GM12878 (cell line): ENCODE results near the gene TRIM63. TPM values are rescaled to one million over a fixed set of nuclear protein-coding genes. Genes with fewer than 3 reads are reported as not detected.

Source experiments
- polyA plus RNA-seq, 11 experiments: library from polyadenylated mRNA; depleted of rRNA in 4 of 11; unstranded in 6 of 11; stranded (reverse) in 5 of 11; fragments of >200 nt; fragmentation: Nextera tagmentation in 4 of 11; fragmentation: Illumina TruSeq in 1 of 11; extraction: Ambion mirVana in 4 of 11; extraction: Trizol in 1 of 11; gene quantifications; 1 replicate in 1 of 11; 2 replicates in 10 of 11; pipeline versions ENCODE4 v1.2.1 to v1.2.3, GENCODE V29; 2011 to 2016; ENCODE audit warnings: inconsistent platforms in 2 of 11, missing spikeins in 2 of 11, low read depth in 1 of 11
- small RNA-seq: library from RNA; depleted of rRNA; stranded (forward); fragments of <200 nt; gene quantifications from one replicate; pipeline ENCODE3, GENCODE V24; 2014
- total RNA-seq, 4 experiments: library from RNA; depleted of rRNA in 3 of 4; stranded (reverse); fragments of >200 nt in 3 of 4; fragmentation: Illumina TruSeq in 1 of 4; extraction: Trizol in 1 of 4; gene quantifications; 2 replicates each; pipeline versions ENCODE4 v1.2.1 to v1.2.3, GENCODE V29; 2013 to 2021

TRIM63 gene
- total and polyA plus RNA-seq, 10 of the 15 experiments (the other 5 are each of a cell fraction or from before 2014, with no cell fraction given): not detected

Small RNAs within 50 kb of the gene (small RNA-seq; reads per million reads assigned to genes)
- gene RF00283 (not detected), gene RF00492 (not detected)

Other genes starting within 250 kb of the TRIM63 start
Only the 7 nearest of the 17 such genes appear.
- gene PAFAH2, start 69.6 kb downstream of the TRIM63 start, total RNA-seq (2014; rRNA removed): 4.9 and 5.2 TPM in 2 replicates
- gene PAFAH2, start 69.6 kb downstream of the TRIM63 start, total RNA-seq (2014; rRNA removed; fragmentation: Illumina TruSeq; extraction: Trizol): 5.9 and 6.8 TPM in 2 replicates
- gene PAFAH2, start 69.6 kb downstream of the TRIM63 start, total RNA-seq (2021): 5.0 and 6.6 TPM in 2 replicates
- gene PAFAH2, start 69.6 kb downstream of the TRIM63 start, polyA plus RNA-seq (2011; rRNA removed): 9.5 and 9.6 TPM in 2 replicates
- gene PAFAH2, start 69.6 kb downstream of the TRIM63 start, polyA plus RNA-seq (2014; fragmentation: Illumina TruSeq; extraction: Trizol): 5.3 and 6.5 TPM in 2 replicates
- 1 to 10 TPM; 3.0 to 4.0 TPM for gene PAFAH2, start 69.6 kb downstream of the TRIM63 start, polyA plus RNA-seq (2014; fragmentation: Nextera tagmentation; extraction: Ambion mirVana)
- gene PAFAH2, start 69.6 kb downstream of the TRIM63 start, polyA plus RNA-seq (2014; rRNA removed): 6.9 and 7.0 TPM in 2 replicates
- 1 to 10 TPM; 6.5 to 7.7 TPM for gene PAFAH2, start 69.6 kb downstream of the TRIM63 start, polyA plus RNA-seq (2016; fragmentation: Nextera tagmentation; extraction: Ambion mirVana)
- not detected in 2 replicates for gene EXTL1, start 45.9 kb downstream of the TRIM63 start, total RNA-seq (2014; rRNA removed)
- gene EXTL1, start 45.9 kb downstream of the TRIM63 start, total RNA-seq (2014; rRNA removed; fragmentation: Illumina TruSeq; extraction: Trizol): not detected in 2 replicates
- gene EXTL1, start 45.9 kb downstream of the TRIM63 start, total RNA-seq (2021): not detected in 2 replicates
- not detected in 2 replicates for gene EXTL1, start 45.9 kb downstream of the TRIM63 start, polyA plus RNA-seq (2011; rRNA removed)
- gene EXTL1, start 45.9 kb downstream of the TRIM63 start, polyA plus RNA-seq (2014; fragmentation: Illumina TruSeq; extraction: Trizol): not detected in 2 replicates
- not detected for gene EXTL1, start 45.9 kb downstream of the TRIM63 start, polyA plus RNA-seq (2014; fragmentation: Nextera tagmentation; extraction: Ambion mirVana)
- gene EXTL1, start 45.9 kb downstream of the TRIM63 start, polyA plus RNA-seq (2014; rRNA removed): not detected in 2 replicates
- gene EXTL1, start 45.9 kb downstream of the TRIM63 start, polyA plus RNA-seq (2016; fragmentation: Nextera tagmentation; extraction: Ambion mirVana): not detected
- gene SLC30A2, start 21.5 kb downstream of the TRIM63 start, total RNA-seq (2014; rRNA removed): not detected in 2 replicates
- not detected in 2 replicates for gene SLC30A2, start 21.5 kb downstream of the TRIM63 start, total RNA-seq (2014; rRNA removed; fragmentation: Illumina TruSeq; extraction: Trizol)
- gene SLC30A2, start 21.5 kb downstream of the TRIM63 start, total RNA-seq (2021): 0.13 TPM in 1 of 2 replicates, not detected in the other
- gene SLC30A2, start 21.5 kb downstream of the TRIM63 start, polyA plus RNA-seq (2011; rRNA removed): not detected in 2 replicates
- not detected in 2 replicates for gene SLC30A2, start 21.5 kb downstream of the TRIM63 start, polyA plus RNA-seq (2014; fragmentation: Illumina TruSeq; extraction: Trizol)
- not detected for gene SLC30A2, start 21.5 kb downstream of the TRIM63 start, polyA plus RNA-seq (2014; fragmentation: Nextera tagmentation; extraction: Ambion mirVana)
- gene SLC30A2, start 21.5 kb downstream of the TRIM63 start, polyA plus RNA-seq (2014; rRNA removed): not detected in 2 replicates
- not detected for gene SLC30A2, start 21.5 kb downstream of the TRIM63 start, polyA plus RNA-seq (2016; fragmentation: Nextera tagmentation; extraction: Ambion mirVana)
- gene PDIK1L, start 44.2 kb upstream of the TRIM63 start, total RNA-seq (2014; rRNA removed): 9.4 and 10.8 TPM in 2 replicates
- gene PDIK1L, start 44.2 kb upstream of the TRIM63 start, total RNA-seq (2014; rRNA removed; fragmentation: Illumina TruSeq; extraction: Trizol): 13.5 and 14.3 TPM in 2 replicates
- gene PDIK1L, start 44.2 kb upstream of the TRIM63 start, total RNA-seq (2021): 11.9 and 13.7 TPM in 2 replicates
- gene PDIK1L, start 44.2 kb upstream of the TRIM63 start, polyA plus RNA-seq (2011; rRNA removed): 11.6 and 14.2 TPM in 2 replicates
- gene PDIK1L, start 44.2 kb upstream of the TRIM63 start, polyA plus RNA-seq (2014; fragmentation: Illumina TruSeq; extraction: Trizol): 10.3 and 13.7 TPM in 2 replicates
- 1 to 10 TPM; 4.0 to 9.5 TPM for gene PDIK1L, start 44.2 kb upstream of the TRIM63 start, polyA plus RNA-seq (2014; fragmentation: Nextera tagmentation; extraction: Ambion mirVana)
- 4.5 and 6.7 TPM in 2 replicates for gene PDIK1L, start 44.2 kb upstream of the TRIM63 start, polyA plus RNA-seq (2014; rRNA removed)
- gene PDIK1L, start 44.2 kb upstream of the TRIM63 start, polyA plus RNA-seq (2016; fragmentation: Nextera tagmentation; extraction: Ambion mirVana): 10 to 100 TPM; 10.7 to 15.9 TPM
- gene FAM110D, start 91.4 kb upstream of the TRIM63 start, total RNA-seq (2014; rRNA removed): 0.06 TPM in 1 of 2 replicates, not detected in the other
- gene FAM110D, start 91.4 kb upstream of the TRIM63 start, total RNA-seq (2014; rRNA removed; fragmentation: Illumina TruSeq; extraction: Trizol): not detected in 2 replicates
- gene FAM110D, start 91.4 kb upstream of the TRIM63 start, total RNA-seq (2021): not detected in 2 replicates
- gene FAM110D, start 91.4 kb upstream of the TRIM63 start, polyA plus RNA-seq (2011; rRNA removed): not detected in 2 replicates
- not detected in 2 replicates for gene FAM110D, start 91.4 kb upstream of the TRIM63 start, polyA plus RNA-seq (2014; fragmentation: Illumina TruSeq; extraction: Trizol)
- gene FAM110D, start 91.4 kb upstream of the TRIM63 start, polyA plus RNA-seq (2014; fragmentation: Nextera tagmentation; extraction: Ambion mirVana): not detected
- not detected in 2 replicates for gene FAM110D, start 91.4 kb upstream of the TRIM63 start, polyA plus RNA-seq (2014; rRNA removed)
- gene FAM110D, start 91.4 kb upstream of the TRIM63 start, polyA plus RNA-seq (2016; fragmentation: Nextera tagmentation; extraction: Ambion mirVana): not detected
- gene C1orf232, start 101.3 kb upstream of the TRIM63 start, total RNA-seq (2014; rRNA removed): not detected in 2 replicates
- not detected in 2 replicates for gene C1orf232, start 101.3 kb upstream of the TRIM63 start, total RNA-seq (2014; rRNA removed; fragmentation: Illumina TruSeq; extraction: Trizol)
- not detected in 2 replicates for gene C1orf232, start 101.3 kb upstream of the TRIM63 start, total RNA-seq (2021)
- not detected in 2 replicates for gene C1orf232, start 101.3 kb upstream of the TRIM63 start, polyA plus RNA-seq (2011; rRNA removed)
- not detected in 2 replicates for gene C1orf232, start 101.3 kb upstream of the TRIM63 start, polyA plus RNA-seq (2014; fragmentation: Illumina TruSeq; extraction: Trizol)
- gene C1orf232, start 101.3 kb upstream of the TRIM63 start, polyA plus RNA-seq (2014; fragmentation: Nextera tagmentation; extraction: Ambion mirVana): not detected
- gene C1orf232, start 101.3 kb upstream of the TRIM63 start, polyA plus RNA-seq (2014; rRNA removed): not detected in 2 replicates
- gene C1orf232, start 101.3 kb upstream of the TRIM63 start, polyA plus RNA-seq (2016; fragmentation: Nextera tagmentation; extraction: Ambion mirVana): not detected
- 87.5 and 105 TPM in 2 replicates for gene ZNF593, start 102.3 kb upstream of the TRIM63 start, total RNA-seq (2014; rRNA removed)
- gene ZNF593, start 102.3 kb upstream of the TRIM63 start, total RNA-seq (2014; rRNA removed; fragmentation: Illumina TruSeq; extraction: Trizol): 20.8 and 22.8 TPM in 2 replicates
- gene ZNF593, start 102.3 kb upstream of the TRIM63 start, total RNA-seq (2021): 59.2 and 60.2 TPM in 2 replicates
- gene ZNF593, start 102.3 kb upstream of the TRIM63 start, polyA plus RNA-seq (2011; rRNA removed): 20.8 and 41.9 TPM in 2 replicates
- gene ZNF593, start 102.3 kb upstream of the TRIM63 start, polyA plus RNA-seq (2014; fragmentation: Illumina TruSeq; extraction: Trizol): 2.8 and 15.1 TPM in 2 replicates
- 10 to 100 TPM in 1 of 2 experiments, 1 to 10 TPM in 1; 7.7 to 20.1 TPM for gene ZNF593, start 102.3 kb upstream of the TRIM63 start, polyA plus RNA-seq (2014; fragmentation: Nextera tagmentation; extraction: Ambion mirVana)
- 133 and 156 TPM in 2 replicates for gene ZNF593, start 102.3 kb upstream of the TRIM63 start, polyA plus RNA-seq (2014; rRNA removed)
- gene ZNF593, start 102.3 kb upstream of the TRIM63 start, polyA plus RNA-seq (2016; fragmentation: Nextera tagmentation; extraction: Ambion mirVana): 100 to 1,000 TPM; 103 to 110 TPM